Neural cell (in vitro differentiated cells): ENCODE data around the gene CPVL.

ENCODE experiments used
- EP300 ChIP-seq: fragments of 450-650 bp; conservative IDR thresholded peaks from 2 replicates; pipeline ENCODE4 v1.6.1; 2014; ENCODE audit warnings: antibody characterized with exemption, mild to moderate bottlenecking, moderate library complexity; ENCODE audit not compliant: poor library complexity, severe bottlenecking
- EZH2 ChIP-seq: fragments of 200-600, 300-800 bp; shearing (Covaris generic), sonication (generic); IDR thresholded peaks from 2 replicates; pipeline ENCODE4 v1.6.1; 2014; ENCODE audit warnings: antibody characterized with exemption, low read length, borderline replicate concordance, mild to moderate bottlenecking; ENCODE audit not compliant: insufficient read depth, poor library complexity, severe bottlenecking
- MXI1 ChIP-seq: fragments of 450-650 bp; conservative IDR thresholded peaks from 2 replicates; pipeline ENCODE4 v1.6.1; 2014; ENCODE audit warnings: antibody characterized with exemption, mild to moderate bottlenecking; ENCODE audit not compliant: poor library complexity, severe bottlenecking
- POLR2AphosphoS5 ChIP-seq: IDR thresholded peaks from 2 replicates; pipeline ENCODE4 v1.6.1; 2012
- TAF1 ChIP-seq: IDR thresholded peaks from 2 replicates; pipeline ENCODE4 v1.6.1; 2012; ENCODE audit warnings: low read depth
- TF ChIP-seq, protein P1 (sequence below): fragments of 450-650 bp; IDR thresholded peaks from 2 replicates; pipeline ENCODE4 v1.5.1; 2014; ENCODE audit warnings: antibody characterized with exemption, mild to moderate bottlenecking, moderate library complexity; ENCODE audit not compliant: poor library complexity, severe bottlenecking

DNA sequence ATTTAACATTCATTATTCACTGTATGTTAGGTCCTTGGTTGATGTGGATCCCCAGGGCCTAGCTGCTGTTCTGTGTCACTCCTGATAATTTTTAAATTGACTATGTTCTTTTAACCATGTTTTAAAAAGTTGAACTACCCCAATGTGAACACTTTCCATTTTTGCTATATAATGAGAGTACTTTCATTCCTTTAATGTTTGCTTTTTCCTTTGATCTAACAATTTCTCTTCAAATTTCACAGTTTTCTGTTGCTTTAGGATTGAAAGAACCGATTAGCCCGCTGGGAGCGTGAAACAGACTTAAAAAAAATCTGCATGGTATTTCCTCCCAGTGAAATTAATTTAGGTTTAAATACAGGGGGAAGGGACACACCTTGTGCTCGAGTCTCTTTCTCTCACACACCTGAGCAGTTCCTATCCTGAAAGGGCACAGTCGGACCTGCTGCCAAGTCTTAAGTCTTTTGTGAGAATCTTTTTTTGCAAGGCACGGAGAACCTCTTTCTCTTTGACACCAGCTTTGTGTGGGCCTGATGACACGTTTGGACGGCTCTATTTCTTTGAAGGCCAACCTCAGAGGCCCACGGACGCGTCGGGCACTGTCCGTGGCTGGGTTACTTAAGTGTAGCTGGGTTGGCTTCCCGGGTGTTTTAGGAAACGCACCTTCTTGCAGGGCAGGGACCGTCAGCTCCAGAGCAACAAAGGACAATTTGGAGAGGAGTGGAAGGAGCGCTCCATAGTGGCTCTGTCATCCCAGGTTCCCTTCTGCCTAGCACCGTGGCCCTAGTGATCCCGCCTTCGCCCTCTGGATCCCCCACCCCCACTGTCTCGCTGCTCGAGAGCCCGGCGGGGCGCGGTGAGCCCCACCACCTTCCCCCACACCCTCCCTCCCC is 47.2 kb upstream of the CPVL start:
- TF ChIP-seq, protein P1, sequence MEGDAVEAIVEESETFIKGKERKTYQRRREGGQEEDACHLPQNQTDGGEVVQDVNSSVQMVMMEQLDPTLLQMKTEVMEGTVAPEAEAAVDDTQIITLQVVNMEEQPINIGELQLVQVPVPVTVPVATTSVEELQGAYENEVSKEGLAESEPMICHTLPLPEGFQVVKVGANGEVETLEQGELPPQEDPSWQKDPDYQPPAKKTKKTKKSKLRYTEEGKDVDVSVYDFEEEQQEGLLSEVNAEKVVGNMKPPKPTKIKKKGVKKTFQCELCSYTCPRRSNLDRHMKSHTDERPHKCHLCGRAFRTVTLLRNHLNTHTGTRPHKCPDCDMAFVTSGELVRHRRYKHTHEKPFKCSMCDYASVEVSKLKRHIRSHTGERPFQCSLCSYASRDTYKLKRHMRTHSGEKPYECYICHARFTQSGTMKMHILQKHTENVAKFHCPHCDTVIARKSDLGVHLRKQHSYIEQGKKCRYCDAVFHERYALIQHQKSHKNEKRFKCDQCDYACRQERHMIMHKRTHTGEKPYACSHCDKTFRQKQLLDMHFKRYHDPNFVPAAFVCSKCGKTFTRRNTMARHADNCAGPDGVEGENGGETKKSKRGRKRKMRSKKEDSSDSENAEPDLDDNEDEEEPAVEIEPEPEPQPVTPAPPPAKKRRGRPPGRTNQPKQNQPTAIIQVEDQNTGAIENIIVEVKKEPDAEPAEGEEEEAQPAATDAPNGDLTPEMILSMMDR, result no peak
- TF ChIP-seq TAF1, result peak; percentile 70
- peak; percentile 16 for TF ChIP-seq POLR2AphosphoS5
- no peak for TF ChIP-seq EZH2
- no peak for TF ChIP-seq EP300
- TF ChIP-seq MXI1, result no peak
